Activated CD4-positive, CD25-positive, alpha-beta regulatory T cell treated with anti-CD3 and anti-CD28 coated beads, Interleukin-2, amount 50 U/mL, for 24 hours (primary cell): Measurements from ENCODE around the gene TMEM123.

Source experiments
- ATAC-seq, 2 donors: fragments of 150-1000 bp; cut with Tn5 transposase; one replicate each; pipeline ENCODE4 v1.10.0; 2021; ENCODE audit warnings: mild to moderate bottlenecking in 1 of 2, moderate library complexity in 1 of 2

The TMEM123 gene

GRCh38 chr11:102422817-102423712, 29.5 kb downstream of the TMEM123 start:
- ATAC-seq: peak; percentile 7 to 10

GRCh38 chr11:102421261-102421660, 31.3 kb downstream of the TMEM123 start:
- peak in 1 of 2 donors; percentile 23 for ATAC-seq

DNA sequence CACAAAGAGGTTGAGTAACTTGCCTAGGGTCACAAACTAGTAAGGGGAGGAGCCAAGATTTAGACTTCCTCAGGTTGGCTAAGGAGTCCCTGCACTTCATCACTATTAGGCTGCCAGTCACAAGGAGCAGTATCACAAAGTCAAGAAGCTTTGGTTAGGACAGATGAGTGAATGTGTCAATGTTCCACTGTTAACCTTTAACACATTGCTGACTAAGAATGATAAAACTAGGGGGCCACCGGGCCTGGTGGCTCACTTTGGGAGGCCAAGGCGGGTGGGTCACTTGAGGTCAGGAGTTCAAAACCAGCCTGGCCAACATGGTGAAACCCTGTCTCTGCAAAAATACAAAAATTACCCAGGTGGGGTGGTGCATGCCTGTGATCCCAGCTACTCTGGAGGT, 32.0 kb downstream of the TMEM123 start:
- ATAC-seq: peak; percentile 71 to 73

GRCh38 chr11:102419181-102419580, 33.4 kb downstream of the TMEM123 start:
- no peak for ATAC-seq

DNA sequence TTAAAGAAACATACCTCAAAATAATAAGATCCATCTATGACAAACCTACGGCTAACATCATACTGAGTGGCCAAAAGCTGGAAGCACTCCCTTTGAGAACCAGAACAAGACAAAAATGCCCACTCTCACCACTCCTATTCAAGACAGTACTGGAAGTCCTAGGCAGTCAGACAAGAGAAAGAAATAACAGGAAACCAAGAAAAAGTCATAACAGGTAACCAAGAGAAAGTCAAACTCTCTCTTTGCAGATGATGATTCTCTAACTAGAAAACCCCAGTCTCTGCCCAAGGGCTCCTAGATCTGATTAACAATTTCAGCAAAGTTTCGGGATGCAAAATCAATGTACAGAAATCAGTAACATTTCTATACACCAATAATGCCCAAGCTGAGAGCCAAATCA, 35.6 kb downstream of the TMEM123 start:
- peak; percentile 55 to 66 for ATAC-seq

DNA sequence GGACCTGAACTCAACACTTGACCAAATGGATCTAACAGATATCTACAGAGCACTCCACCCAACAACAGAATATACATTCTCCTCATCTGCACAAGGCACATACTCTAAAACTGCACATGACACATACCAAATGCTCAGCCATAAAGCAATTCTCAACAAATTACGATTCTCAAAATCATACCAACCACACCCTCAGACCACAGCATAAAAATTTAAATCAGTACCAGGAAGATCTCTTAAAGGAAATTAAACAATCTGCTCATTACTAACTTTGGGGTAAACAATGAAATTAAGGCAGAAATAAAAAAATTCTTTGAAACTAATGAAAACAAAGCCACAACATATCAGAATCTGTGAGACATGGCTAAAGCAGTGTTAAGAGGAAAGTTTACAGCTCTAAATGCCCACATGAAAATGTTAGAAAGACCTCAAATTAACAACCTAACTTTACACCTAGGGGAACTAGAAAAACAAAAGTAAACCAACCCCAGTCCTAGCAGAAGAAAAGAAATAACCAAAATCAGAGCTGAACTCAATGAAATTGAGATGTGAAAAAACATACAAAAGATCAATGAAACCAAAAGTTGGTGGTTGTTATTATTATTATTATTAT, 37.2 kb downstream of the TMEM123 start:
- ATAC-seq: peak; percentile 74

- no peak for ATAC-seq
Observed at GRCh38 chr11:102414559-102414958, 38.0 kb downstream of the TMEM123 start.

DNA sequence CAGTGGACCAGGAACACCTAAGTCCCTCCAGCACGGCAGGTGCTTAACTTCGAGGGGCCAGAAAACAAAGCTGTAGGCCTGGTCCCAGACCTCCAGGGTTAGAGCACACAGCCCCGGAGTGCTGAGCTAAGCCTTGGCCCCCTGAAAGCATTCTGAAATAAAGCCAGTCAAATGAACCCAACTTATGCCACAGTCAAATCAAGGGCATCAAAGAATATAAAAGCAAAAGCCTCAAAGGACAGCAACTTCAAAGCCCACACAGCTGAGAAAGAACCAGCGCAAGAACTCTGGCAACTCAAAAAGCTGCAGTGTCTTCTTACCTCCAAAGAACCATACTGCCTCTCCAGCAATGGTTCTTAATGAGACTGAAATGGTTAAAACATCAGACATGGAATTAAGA, 39.1 kb downstream of the TMEM123 start:
- no peak for ATAC-seq

DNA sequence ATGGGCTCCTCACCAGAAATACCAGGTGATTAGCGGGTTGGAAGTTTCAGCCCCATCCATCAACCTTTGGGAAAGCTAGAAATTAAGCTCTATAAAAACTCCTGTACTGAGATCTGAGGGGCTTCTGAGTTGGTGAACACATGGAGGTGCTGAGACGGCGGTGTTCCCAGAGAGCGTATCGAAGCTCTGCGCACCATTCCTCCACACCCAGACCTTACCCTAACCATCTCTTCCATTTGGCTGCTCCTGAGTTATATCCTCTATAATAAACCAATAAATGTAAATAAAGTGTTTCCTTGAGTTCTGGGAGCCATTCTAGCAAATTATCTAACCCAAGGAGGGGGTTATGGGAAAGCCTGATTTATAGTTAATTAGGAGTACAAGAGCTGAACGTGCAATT, 41.4 kb downstream of the TMEM123 start:
- no peak for ATAC-seq

- no peak for ATAC-seq
Observed at GRCh38 chr11:102410382-102410784, 42.2 kb downstream of the TMEM123 start.

DNA sequence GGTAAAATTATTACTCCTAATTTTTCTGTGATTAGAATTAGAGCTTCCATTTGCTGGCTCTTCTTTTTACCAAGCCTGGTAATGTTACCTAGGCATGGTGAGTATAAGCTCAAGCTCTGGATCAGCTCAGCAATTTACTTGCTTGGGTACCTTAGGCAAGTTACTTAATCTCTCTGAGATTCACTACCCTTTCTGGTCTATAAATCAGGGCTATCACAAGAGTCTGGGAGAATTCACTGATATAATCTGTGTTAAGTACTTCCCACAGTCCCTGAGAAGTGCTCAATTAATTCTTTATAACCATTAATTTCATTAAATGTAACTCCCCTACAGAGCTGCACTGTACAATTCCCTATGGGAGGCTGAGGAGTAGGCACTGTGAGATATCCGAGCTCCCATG, 44.2 kb downstream of the TMEM123 start:
- no peak for ATAC-seq

GRCh38 chr11:102407901-102408300, 44.7 kb downstream of the TMEM123 start:
- ATAC-seq: no peak

DNA sequence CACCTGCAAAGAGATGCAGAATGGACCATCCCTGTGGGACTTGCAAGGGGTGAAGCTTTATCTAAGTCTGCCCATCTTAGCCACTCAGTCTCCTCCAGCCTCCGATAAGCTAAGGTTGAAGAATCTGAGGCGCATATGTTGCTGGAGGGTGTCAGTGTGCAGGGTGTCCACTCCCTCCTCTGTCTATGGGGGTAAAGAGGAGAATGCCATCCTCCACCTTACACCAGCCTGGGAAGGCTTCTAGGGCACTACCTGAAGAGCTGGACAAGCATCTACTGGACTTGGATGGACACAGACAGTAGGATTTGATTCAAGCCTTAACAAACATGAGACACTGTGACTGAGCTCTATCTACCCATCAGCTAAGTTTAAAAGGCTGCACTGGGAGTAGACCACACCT, 46.5 kb downstream of the TMEM123 start:
- no peak for ATAC-seq

GRCh38 chr11:102405501-102405900, 47.1 kb downstream of the TMEM123 start:
- ATAC-seq: no peak

DNA sequence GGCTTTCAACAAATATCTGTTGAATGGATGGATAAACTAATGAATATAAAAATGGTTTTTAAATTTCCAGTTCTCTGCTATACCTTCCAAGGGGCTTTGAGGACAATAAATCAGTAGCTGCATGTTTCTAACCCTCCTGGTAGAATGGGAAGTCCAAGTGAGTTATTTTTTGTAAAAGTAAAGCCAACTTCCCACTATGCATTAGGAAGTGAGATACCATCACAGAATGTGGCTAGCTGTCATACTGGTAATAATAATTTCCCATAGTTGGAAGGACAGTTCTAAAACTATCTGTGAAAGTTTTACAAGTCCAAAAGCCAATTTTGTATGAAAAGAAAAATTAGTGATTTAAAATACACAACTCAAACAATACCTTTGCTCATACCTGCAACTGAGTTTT, 50.0 kb downstream of the TMEM123 start:
- ATAC-seq: no peak

GRCh38 chr11:102401905-102402304, 50.7 kb downstream of the TMEM123 start:
- peak in 1 of 2 donors; percentile 13 for ATAC-seq

DNA sequence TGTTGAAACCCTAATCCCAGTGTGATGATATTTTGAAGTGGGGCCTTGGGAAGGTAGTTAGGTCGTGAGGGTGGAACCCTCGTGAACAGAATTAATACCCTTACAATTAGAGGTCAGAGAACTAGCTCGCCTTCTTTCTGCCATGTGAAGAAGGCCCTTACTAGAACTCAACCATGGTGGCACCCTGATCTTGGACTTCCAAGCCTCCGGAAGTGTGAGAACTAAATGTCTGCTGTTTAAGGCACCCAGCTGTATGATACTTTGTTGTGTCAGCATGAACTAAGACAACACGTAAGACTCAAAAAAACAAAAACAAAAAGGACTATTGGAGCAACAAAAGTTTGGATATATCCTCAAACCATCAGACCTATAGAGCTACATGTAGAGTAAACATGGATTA, 52.0 kb downstream of the TMEM123 start:
- ATAC-seq: no peak

- ATAC-seq: no peak
Observed at GRCh38 chr11:102399189-102399588, 53.4 kb downstream of the TMEM123 start.

GRCh38 chr11:102398297-102398696, 54.3 kb downstream of the TMEM123 start:
- no peak for ATAC-seq

- peak; percentile 77 to 86 for ATAC-seq
Observed at GRCh38 chr11:102396708-102397563, 55.6 kb downstream of the TMEM123 start.

- no peak for ATAC-seq
Observed at GRCh38 chr11:102395720-102396393, 56.7 kb downstream of the TMEM123 start.

GRCh38 chr11:102393272-102393730, 59.3 kb downstream of the TMEM123 start:
- peak in 1 of 2 donors; percentile 8 for ATAC-seq
